Measurements from ENCODE around the gene HLA-B.

The HLA-B gene

DNA sequence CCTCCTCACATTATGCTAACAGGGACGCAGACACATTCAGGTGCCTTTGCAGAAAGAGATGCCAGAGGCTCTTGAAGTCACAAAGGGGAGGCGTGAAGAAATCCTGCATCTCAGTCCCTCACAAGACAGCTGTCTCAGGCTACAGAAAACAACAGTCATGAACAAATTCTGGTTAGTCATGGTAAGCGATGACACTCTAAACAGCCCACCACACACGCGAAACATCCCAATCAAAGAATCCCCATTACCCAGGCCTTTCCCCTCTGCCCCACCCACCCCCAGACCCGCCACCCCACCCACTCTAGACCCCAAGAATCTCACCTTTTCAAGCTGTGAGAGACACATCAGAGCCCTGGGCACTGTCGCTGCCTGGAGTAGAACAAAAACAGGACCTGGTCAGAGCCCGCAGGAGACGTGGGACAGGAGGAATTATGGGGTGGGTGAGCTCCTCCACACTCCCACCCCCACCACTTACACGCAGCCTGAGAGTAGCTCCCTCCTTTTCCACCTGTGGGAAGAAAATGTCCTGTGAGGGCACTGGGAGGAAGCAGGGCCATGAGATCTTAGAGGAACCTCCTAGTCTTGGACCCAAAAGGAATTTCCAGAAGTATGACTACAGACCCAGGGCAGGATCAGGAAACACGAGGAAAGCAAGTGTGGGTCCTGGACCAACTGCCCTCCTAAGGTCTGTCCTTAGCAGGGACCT, 2.7 kb downstream of the HLA-B start:
- Histone ChIP-seq H3K4me3 (IDR thresholded peaks at IDR 0.05; ENCODE audit: insufficient read depth, low read depth, low read length) (no peak overlapping the region), H3K27ac (no peak overlapping the region), H3K9ac (no peak overlapping the region), H3K27me3 (ENCODE audit: insufficient read depth, low read depth) (no peaks in the 10 kb centered on the region), H3K36me3 (ENCODE audit: insufficient read depth) (no peaks in the 10 kb centered on the region), H3K4me1 (ENCODE audit: low read depth, poor library complexity, severe bottlenecking) (peaks cover 14% of the 10 kb centered on the region), H3K4me2 (no peak overlapping the region), H2AFZ (ENCODE audit: low read depth) (no peak overlapping the region), H4K20me1 (ENCODE audit: insufficient read depth) (no peaks in the 10 kb centered on the region), H3K79me2 (ENCODE audit: insufficient read depth, low read depth) (no peaks in the 10 kb centered on the region)
- TF ChIP-seq, protein P1, sequence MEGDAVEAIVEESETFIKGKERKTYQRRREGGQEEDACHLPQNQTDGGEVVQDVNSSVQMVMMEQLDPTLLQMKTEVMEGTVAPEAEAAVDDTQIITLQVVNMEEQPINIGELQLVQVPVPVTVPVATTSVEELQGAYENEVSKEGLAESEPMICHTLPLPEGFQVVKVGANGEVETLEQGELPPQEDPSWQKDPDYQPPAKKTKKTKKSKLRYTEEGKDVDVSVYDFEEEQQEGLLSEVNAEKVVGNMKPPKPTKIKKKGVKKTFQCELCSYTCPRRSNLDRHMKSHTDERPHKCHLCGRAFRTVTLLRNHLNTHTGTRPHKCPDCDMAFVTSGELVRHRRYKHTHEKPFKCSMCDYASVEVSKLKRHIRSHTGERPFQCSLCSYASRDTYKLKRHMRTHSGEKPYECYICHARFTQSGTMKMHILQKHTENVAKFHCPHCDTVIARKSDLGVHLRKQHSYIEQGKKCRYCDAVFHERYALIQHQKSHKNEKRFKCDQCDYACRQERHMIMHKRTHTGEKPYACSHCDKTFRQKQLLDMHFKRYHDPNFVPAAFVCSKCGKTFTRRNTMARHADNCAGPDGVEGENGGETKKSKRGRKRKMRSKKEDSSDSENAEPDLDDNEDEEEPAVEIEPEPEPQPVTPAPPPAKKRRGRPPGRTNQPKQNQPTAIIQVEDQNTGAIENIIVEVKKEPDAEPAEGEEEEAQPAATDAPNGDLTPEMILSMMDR (conservative IDR thresholded peaks at IDR 0.05; ENCODE audit: low read depth, low read length) = no peak

DNA sequence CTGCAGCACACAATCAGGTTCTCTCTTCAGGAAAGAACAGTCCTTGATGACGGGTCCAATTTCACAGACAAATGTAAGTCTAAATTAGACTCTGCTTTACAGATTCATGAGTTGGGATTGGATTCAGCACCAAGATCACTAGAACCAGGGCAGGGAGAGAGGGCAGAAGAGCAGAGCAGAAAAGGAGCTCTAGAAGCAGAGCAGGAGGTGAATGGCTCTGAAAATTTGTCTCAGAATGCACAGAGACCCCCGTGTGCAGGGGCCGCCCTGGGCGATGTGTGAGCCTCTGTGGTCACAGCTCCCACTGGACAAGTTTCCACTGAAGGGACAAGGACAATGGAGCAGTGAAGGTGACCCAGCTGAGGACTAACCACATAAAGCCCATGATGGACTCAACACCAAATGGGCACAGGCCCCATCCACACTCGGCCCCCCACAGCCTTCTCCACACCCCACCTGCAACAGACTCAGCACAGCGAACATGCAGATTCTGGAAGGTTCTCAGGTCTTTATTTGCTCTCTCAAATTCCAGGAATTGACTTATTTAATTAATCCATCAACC, 3.5 kb downstream of the HLA-B start:
- no peaks in the 10 kb centered on the region for H3K79me2 ChIP-seq (ENCODE audit: insufficient read depth, low read depth)
- H4K20me1 ChIP-seq (ENCODE audit: insufficient read depth) = no peaks in the 10 kb centered on the region
- H3K4me3 ChIP-seq (IDR thresholded peaks at IDR 0.05; ENCODE audit: insufficient read depth, low read depth, low read length) = no peak overlapping the region
- no peak overlapping the region for H3K9ac ChIP-seq
- H3K4me2 ChIP-seq = no peak overlapping the region
- no peaks in the 10 kb centered on the region for H3K36me3 ChIP-seq (ENCODE audit: insufficient read depth)
- no peaks in the 10 kb centered on the region for H3K27me3 ChIP-seq (ENCODE audit: insufficient read depth, low read depth)
- TF ChIP-seq, protein P1 (conservative IDR thresholded peaks at IDR 0.05; ENCODE audit: low read depth, low read length) = no peak
- no peak overlapping the region for H2AFZ ChIP-seq (ENCODE audit: low read depth)
- no peak overlapping the region for H3K27ac ChIP-seq
- peaks cover 10% of the 10 kb centered on the region for H3K4me1 ChIP-seq (ENCODE audit: low read depth, poor library complexity, severe bottlenecking)

DNA sequence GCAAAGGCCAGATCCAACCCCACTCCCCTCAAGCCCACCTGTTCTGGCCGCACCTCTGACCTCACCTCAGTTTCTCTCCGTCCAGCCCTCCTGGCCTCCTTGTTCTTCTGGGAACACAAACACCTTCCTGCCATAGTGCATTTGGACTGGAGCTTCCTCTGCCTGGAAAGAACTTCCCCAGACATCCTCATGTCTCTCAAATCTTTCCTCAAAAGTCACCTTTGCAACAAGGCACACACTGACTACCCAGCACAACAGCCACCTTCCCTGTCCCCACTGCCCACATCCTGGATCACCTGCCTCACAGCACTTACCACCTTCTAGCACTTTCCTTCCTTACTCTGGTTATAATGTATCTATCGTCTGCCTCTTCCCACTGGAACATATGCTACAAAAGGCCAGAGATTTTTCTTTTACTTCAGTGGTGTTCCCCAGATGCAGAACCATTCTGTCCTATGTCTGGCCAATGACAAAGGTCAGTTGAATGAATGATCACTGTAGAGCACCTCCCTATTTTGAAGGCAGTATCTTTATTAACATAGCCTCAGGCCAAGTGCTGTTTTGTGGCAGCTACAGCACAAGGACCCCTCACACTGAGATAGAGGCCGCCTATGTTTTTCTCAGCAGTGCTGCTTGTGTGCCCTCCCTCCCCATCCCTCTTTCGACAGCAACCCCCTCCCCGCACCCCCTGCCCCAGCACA, 4.1 kb downstream of the HLA-B start:
- Histone ChIP-seq H3K4me3 (IDR thresholded peaks at IDR 0.05; ENCODE audit: insufficient read depth, low read depth, low read length) (no peak overlapping the region), H3K4me2 (no peak overlapping the region), H3K27me3 (ENCODE audit: insufficient read depth, low read depth) (no peaks in the 10 kb centered on the region), H3K4me1 (ENCODE audit: low read depth, poor library complexity, severe bottlenecking) (peaks cover 5% of the 10 kb centered on the region), H3K36me3 (ENCODE audit: insufficient read depth) (no peaks in the 10 kb centered on the region), H2AFZ (ENCODE audit: low read depth) (no peak overlapping the region), H3K27ac (no peak overlapping the region), H3K79me2 (ENCODE audit: insufficient read depth, low read depth) (no peaks in the 10 kb centered on the region), H3K9ac (no peak overlapping the region), H4K20me1 (ENCODE audit: insufficient read depth) (no peaks in the 10 kb centered on the region)
- TF ChIP-seq, protein P1 (conservative IDR thresholded peaks at IDR 0.05; ENCODE audit: low read depth, low read length) = no peak

DNA sequence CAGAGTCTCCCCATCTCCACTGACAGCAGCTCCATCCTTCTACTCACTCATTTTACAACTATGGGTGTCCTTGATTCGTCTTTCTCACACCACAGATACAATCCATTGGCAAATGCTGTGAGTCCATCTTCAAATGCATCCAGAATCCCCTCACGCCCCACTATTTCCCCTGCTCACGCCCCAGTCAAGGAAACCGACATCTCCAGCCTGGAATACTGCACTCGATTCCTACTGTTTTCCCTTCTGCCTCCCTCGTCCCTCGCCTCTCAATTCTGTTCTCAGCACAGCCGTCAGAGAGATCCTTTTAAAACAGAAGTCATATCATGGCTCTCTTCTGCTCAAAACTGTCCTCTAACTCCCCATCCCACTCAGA, 4.7 kb downstream of the HLA-B start:
- no peaks in the 10 kb centered on the region for H3K36me3 ChIP-seq (ENCODE audit: insufficient read depth)
- TF ChIP-seq, protein P1 (conservative IDR thresholded peaks at IDR 0.05; ENCODE audit: low read depth, low read length) = no peak
- H3K27ac ChIP-seq = no peak overlapping the region
- H3K9ac ChIP-seq = no peak overlapping the region
- no peaks in the 10 kb centered on the region for H3K79me2 ChIP-seq (ENCODE audit: insufficient read depth, low read depth)
- no peak overlapping the region for H2AFZ ChIP-seq (ENCODE audit: low read depth)
- H3K4me1 ChIP-seq (ENCODE audit: low read depth, poor library complexity, severe bottlenecking) = peaks cover 5% of the 10 kb centered on the region
- H3K4me2 ChIP-seq = no peak overlapping the region
- no peaks in the 10 kb centered on the region for H3K27me3 ChIP-seq (ENCODE audit: insufficient read depth, low read depth)
- H3K4me3 ChIP-seq (IDR thresholded peaks at IDR 0.05; ENCODE audit: insufficient read depth, low read depth, low read length) = no peak overlapping the region
- H4K20me1 ChIP-seq (ENCODE audit: insufficient read depth) = no peaks in the 10 kb centered on the region

All from KMS-11 (cell line).